SHP77 (cell line): ENCODE data around the gene CCDC146.
"Not testable (repeated sequence)": the region's sequence is repeated elsewhere in the genome, so short reads cannot be mapped to it uniquely, and the experiment has no call there.

Experiments
- DNase-seq, 2 experiments: peaks; one replicate each; lab custom pipeline; 2025; lab: John Stamatoyannopoulos, UW

CCDC146 gene

DNA sequence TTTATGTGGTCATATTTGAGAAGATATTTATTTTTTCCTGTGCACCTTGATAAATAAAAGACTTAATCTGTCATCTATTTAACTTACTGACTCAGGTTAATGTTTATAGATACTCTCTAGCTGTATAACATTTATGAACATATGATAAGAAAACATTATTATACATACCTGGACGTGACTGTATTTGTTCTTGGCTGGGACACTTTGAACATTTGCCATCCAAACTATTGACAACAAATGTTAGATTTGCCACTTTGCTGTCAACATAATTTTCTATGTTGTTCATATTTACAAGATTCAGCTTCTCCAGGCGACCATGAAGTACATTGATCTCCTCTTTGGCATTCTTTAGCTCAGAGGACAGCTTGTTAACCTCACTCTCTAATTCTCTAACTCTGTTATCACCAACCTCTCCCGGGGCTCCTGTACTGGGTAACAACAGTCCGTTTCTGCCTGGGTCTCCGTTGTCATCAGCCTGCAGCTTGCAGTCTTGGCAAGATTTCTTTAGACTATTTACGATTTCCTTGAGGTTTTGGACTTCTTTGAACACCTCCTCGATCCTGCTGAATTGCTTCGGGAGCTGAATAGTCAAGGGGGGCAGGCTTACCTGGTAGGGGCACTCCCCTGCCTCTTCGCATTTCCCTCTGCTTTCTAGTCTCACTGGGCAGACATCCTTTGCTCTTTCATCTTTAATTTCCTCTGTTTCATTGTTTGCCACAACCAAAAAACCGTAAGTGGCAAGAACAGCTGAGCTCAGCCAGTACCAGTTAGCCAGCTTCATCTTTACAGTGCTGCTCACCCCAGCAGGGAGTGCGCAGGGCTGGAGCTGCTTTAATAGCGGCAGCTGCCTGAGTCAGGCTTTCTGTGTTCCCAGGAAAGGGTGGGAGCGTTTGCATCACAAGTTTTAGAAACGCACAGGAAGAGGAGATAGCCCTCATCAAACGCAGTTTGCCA lies 76.9 kb downstream of the CCDC146 start, which contains the start of gene FGL2:
Gene FGL2, minus strand, starts transcription at position 807 of the 954 bp plus-strand sequence. Its CDS starts 26 bp downstream, at position 781.
- peak; percentile 8 to 32 for DNase-seq

DNA sequence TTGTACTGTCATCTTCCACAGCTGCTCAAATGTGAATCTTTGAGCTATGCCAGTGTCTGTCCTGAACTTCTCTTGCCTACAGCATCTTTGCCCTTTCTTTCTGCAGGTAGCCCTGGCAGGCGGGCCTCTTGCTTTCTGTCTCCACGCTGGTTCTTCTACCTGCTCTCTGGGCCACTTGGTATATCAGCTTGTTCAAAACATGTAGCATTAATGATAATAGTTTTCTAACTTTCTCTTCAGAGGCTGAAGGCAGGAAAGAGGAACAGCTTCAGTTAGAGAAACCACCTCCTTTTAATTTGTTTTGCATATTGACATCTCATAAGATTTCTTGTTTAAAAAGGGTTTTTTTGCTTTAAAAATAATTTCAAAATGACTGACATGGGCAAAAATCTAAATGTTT lies 78.1 kb downstream of the CCDC146 start:
- no peak for DNase-seq

DNA sequence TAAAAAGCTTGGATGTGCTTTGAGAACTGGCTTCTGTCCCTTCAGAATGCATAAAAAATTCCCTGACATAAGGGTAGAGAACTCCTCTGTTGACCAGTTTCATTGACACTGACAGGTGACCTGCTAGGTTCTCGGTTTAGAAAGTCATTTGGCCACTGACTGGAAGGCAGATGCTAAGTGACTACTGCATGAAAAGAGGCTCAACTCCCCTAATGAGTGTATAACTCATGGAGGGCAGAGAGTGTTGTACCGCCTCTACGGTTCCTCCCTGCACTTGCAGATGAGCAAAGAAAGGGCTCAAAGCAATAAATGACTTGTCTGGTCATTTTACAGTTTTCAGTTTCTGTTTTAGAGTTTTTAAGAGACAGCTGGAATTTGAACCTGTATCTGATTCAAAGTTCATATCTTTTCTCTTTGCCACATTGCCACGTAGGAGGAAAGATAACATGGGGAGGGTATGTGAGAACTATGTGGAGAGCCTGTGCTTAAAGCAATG lies 80.1 kb downstream of the CCDC146 start:
- no peak for DNase-seq

DNA sequence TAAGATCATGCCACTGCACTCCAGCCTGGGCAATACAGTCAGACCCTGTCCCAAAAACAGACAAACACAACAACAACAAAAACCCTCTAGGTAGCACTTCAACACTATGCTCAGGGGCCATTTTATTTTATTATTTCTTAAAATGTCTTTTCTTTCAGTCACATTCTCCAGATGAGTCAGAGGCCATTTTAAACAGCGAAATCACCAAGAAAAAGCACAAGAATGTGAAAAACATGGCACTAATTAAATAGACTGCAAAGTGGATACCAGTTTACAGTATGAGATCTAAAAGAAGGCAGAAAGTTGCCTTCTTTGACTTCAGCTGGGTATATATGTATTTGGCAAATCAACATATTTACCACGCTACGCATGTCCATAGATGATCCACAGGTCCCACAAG lies 83.3 kb downstream of the CCDC146 start:
- DNase-seq, result no peak

DNA sequence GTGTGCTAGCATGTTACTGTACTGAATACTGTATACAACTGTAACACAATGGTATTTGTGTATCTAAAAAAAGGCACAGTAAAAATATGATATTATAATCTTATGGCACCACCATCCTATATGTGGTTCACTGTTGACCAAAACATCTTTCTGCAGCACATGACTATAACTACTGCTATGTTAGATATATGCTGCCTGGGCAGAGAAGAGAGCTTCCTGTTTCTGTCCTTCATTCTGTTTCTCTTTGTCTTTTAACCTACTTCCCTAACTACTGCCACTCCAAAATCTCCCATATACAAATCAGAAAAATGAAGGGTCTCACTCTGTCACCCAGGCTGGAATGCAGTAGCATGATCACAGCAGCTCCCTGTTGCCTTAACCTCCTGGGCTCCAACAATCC lies 86.0 kb downstream of the CCDC146 start:
- no peak for DNase-seq

DNA sequence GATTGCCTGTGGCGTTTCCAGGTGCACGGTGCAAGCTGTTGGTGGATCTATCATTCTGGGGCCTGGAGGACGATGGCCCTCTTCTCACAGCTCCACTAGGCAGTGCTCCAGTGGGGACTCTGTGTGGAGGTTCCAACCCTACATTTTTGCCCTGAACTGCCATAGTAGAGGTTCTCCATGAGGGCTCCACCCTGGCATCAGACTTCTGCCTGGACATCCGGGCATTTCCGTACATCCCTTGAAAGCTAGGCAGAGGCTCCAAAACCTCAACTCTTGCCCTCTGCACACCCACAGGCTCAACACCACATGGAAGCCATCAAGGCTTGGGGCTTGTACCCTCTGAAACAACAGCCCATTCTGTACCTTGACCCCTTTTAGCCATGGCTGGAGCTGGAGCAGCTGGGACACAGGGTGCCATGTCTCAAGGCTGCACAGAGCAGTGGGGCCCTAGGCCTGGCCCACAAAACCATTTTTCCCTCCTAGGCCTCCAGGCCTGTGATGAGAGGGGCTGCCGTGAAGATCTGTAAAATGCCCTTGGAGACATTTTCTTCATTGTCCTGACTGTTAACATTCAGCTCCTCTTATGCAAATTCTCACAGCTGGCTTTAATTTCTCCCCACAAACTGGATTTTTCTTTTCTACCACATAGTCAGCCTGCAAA lies 87.2 kb downstream of the CCDC146 start:
- no peak for DNase-seq

DNA sequence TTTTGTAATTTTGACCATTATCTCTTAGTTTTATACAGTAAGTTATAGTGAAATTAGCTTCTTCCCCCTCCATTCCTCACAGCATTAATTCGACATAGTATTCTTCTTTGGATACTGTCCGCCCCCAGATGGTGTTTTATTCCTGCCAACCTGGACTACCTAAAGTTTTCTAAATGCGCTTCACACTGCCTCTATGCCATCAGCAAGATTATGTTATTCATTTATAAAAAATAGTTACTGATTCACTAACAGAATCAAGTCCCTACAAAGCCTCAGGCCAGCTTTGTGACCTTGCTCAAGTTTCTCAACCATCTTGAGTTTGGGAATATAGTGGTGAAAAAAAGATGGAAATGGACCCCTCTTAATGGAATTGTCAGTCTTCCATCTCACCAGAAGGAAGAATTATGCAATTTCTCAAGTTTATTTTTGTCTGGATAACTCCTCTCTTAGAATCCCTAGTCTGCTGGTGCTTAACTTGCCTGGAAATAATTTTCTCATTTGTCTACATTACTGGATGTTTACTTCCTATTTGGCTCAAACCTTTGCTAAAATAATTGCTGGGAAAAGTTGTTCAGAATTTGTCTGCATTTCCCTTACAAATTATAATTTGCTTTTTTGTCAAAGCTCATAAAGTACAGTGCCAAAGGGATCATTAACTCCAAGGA lies 93.9 kb downstream of the CCDC146 start:
- DNase-seq, result no peak

DNA sequence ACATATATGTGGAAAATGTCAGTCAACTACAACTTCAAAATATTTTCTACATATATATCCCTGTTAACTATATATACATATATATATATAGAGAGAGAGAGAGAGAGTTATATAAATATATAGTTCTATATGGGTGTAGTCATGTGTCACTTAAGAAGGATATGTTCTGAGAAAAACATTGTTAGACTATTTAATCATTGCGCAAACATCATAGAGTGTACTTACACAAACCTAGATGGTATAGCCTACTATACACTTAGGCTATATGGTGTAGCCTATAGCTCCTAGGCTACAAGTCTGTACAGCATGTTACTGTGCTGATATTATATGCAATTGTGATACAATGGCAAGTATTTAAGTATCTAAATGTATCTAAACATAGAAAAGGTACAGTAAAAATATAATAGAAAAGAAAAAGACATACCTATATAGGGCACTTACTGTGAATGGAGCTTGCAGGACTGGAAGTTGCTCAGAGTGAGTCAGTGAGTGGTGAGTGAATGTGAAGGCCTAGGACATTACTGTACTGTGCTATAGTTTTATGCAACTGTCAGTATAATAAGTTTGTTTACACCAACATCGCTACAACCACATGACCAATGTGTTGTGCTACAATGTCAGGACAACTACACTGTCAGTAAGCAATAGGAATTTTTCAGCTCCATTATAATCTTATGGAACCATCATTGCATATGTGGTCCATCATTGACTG lies 95.2 kb downstream of the CCDC146 start:
- DNase-seq, result no peak

DNA sequence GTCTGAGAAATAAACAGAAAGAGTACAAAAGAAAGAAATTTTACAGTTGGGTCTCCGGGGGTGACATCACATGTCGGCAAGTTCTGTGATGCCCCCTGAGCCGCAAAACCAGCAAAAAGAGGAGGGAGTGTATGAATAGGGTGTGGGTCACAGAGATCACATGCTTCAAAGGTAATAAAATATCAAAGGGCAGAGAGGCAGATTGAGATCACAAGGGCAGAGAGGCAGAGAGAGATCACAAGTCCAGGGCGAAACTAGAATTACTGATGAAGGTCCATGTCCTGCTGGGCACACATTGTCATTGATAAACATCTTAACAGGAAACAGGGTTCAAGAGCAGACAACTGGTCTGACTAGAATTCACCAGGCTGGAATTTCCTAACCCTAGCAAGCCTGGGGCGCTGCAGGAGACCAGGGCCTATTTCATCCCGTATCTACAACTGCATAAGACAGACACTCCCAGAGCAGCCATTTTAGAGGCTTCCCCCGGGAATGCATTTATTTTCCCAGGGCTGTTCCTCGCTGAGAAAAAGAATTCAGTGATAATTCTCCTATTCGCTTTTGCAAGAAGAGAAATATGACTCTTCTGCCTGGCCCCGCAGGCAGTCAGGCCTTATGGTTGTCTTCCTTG lies 97.4 kb downstream of the CCDC146 start:
- DNase-seq, result not testable (repeated sequence)

DNA sequence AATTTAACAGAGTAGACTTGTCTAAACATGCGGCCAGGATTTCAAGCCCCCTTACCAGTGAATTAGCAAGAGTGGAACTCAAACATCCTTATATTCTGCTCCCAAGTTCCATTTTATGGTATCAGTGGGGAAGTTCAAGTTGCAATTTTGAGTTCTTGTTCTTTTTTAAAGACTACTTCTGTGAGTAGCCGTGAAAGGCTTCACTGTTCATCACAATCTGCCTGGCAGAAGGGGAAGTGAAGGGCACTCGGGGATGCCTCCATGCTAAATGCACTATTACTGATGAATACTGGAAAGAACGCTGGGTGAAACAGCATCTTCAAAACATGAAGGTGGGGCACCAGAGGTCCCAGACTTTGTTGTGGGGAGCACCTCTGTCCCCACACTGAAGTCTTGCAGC lies 99.7 kb downstream of the CCDC146 start:
- DNase-seq, result no peak

DNA sequence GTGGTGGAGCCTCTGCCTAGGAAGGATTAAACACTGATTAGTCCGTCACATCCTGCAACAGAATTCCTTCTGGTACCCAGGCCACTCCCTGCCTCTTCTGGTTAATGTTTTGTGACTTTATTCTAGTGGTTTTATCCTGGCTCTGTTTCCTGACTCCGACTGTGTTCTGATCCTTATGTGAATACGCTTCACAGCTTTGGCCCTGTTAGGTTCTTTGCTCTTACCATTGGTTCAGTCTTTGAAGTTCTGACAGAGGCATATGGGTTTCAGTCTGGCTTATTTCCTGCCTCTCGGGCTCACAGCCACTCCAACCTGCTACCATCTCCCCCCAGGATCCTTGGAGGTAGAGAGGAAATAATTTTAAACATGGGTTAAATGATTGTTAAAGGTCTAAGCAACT lies 100.4 kb downstream of the CCDC146 start:
- no peak for DNase-seq

DNA sequence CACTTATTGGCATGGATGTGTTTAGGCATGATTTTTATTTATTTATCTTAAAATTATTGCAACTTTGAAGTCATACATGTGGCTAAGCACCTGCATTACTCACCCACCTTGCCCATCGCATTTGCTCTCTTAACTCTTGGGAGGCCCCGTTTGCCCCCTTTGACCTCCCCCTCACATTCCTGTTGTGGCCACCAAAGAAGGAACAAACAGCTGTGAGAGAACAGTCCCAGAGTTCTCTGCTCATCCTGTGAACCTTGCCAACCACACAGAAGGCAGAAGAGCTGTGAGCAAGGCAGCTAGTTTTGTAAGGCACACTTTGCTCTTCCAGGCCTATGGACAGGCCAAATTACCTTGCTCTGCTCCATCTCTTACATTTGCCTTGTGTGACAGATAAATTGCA lies 100.8 kb downstream of the CCDC146 start:
- DNase-seq, result no peak

DNA sequence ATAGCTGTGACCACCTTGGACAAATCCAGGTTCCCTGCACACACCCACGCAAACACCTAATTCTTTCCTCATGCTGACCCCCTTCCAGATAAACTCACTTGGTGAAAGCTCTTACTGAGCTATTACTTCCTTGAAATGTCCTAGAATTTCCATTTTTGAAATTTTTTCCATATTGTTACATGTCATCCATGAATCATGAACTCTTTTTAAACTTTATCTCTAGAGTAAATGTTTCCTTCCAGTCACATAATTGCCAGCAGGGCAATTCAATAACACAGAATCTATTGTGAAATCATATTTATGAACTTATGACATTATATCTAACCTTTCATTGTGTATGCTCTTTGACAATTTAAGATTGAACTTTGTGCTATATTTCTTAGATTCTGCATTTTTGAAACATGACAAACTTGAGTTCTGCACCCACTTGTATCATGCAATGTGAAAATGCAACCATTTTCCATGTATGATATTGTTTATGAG lies 104.0 kb downstream of the CCDC146 start:
- no peak for DNase-seq

DNA sequence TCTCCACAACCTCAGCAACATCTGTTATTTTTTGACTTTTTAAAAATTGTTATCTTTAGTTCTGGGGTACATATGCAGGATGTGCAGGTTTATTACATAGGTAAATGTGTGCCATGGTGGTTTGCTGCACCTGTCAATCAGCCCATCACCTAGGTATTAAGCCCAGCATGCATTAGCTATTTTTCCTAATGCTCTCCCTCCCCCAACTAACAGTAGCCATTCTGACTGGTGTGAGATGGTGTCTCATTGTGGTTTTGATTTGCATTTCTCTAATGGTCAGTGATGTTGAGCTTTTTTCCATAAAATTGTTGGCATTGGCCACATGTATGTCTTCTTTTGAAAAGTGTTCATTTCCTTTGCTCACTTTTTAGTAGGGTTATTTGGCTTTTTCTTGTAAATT lies 106.4 kb downstream of the CCDC146 start:
- DNase-seq, result not testable (repeated sequence)

DNA sequence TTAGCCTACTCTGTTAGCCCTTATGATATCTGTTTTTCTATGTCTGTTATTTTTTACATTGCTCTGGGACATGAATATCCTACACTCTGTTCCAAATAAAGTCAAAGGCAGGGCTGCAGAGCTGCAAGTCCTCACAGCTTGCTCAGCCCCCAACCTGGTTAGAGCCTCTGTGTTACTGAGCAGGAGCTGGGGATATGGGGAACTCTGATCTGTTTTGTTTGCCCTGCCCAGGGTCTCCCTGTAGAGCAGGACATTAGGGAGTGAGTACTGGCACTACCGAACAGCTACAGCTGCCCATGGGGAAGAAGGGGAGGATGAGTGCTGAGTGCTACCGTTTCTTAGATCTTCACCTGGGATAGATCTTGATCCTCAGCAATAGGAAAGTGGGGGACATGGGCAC lies 110.1 kb downstream of the CCDC146 start:
- DNase-seq, result no peak

DNA sequence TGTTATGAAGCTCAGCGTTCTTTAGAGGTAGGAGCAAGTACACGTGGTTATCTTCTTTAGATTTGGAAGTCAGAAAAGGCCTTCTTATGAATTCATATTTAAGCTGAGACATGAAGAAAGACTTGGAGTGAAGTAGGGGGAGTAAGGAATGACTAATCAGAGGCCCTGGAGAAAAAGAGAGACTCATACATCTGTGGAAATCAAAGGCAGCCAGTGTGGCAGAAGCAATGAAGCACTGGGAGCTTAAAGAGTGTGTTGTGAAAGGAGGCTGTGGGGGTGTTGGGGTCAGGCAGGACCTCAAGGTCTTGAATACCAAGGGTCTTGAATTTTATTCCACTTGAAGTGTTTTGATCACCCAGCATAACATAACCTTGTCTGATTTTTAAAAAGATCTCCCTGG lies 112.9 kb downstream of the CCDC146 start:
- DNase-seq, result no peak

DNA sequence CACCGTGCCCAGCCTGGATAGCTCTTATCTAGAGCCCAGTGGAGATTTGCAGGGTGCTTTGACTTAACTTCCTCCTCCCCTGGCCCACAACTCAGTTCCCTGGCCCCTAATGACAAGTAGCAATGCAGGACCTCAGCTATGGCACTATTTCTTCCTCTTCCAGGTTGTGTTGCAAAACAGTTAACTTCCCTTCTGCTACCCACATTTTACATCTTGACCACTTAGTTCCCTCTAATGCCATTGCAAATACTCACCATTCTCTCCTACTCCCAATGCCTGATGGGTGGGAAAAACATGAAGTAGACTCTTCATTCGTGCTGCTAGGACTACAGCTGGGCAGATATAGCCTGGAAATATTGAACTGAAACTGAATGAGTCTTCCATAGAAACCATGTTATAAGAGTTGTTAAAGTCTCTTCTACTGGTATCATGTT lies 116.3 kb downstream of the CCDC146 start:
- DNase-seq, result no peak

DNA sequence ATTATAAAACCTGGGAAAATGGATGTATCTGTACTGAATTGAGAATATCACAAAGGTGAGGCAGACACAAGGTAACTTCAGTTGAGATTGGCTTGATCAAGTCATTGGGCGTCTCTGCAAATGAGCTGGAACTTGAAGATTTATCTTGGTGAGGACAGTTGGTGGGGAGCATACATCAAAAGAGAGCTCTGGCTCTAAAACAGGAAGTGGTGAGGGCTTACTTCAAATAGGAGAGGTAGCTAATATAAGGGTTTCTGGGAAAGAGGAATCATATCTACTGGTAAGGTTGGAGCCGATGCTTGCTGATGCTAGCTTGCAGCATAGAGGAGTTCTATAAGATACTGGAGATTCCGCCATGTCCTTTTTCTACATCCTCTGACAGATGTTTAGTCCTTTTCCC lies 117.1 kb downstream of the CCDC146 start:
- no peak for DNase-seq

DNA sequence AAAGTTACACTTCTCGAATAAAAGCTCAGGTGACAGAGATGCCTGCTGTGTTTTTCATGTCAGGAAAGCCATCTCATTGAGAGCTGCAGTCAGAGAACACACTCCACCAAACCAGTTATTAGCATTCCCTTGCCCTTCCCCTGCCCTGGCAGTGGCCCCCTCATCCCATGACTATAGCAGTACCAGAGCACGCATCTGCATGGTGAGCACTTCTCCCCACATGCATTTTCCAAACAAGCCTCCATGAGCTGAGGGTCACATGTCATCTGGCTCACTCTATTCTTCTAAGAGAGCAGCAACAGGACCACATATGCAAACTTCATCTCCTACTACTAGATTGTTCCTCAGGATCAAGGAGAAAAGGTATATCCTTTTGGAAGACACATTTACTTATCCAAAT lies 119.7 kb downstream of the CCDC146 start:
- no peak for DNase-seq

DNA sequence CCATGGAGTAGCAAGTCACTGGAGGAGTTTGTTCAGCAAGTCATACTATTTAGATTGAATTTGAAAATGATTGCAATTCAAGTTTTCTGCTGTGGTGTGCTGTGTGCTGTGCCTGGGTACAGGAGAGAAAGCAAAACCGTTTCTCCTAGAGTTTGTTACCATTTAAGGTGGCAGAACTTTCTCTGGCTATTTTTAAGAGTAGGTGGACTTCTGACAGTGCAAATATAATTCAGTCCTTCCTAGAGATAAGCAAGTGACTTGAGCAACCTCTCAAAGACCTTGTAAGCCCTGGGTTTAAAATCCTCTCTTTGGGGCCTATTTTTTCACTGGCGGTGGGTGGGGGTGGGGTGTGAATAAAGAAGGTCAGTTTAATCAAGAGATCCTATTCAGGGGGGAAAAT lies 120.1 kb downstream of the CCDC146 start:
- no peak for DNase-seq
